Embryonic facial prominence (tissue), 1 donor: ENCODE measurements around the gene KCNQ1.

Experiments
- DNase-seq: peaks from one replicate; pipeline ENCODE4 v3.0.0-alpha.2; 2016; ENCODE audit errors: extremely low spot score

The KCNQ1 gene

GRCh38 chr11:2836315-2837095, 391.7 kb downstream of the KCNQ1 start:
- DNase-seq: no peak

GRCh38 chr11:2837096-2837601, 392.3 kb downstream of the KCNQ1 start:
- DNase-seq: no peak

GRCh38 chr11:2837651-2838050, 392.8 kb downstream of the KCNQ1 start:
- DNase-seq: no peak

- DNase-seq: no peak
These were observed 393.3 kb downstream of the KCNQ1 start for GRCh38 chr11:2838091-2838490.

GRCh38 chr11:2838676-2839294, 394.0 kb downstream of the KCNQ1 start:
- DNase-seq: no peak

- DNase-seq: no peak
These were observed 394.7 kb downstream of the KCNQ1 start for GRCh38 chr11:2839395-2839943.

- no peak for DNase-seq
These were observed 396.8 kb downstream of the KCNQ1 start for GRCh38 chr11:2841411-2842190.

GRCh38 chr11:2842876-2843275, 398.1 kb downstream of the KCNQ1 start:
- no peak for DNase-seq

- no peak for DNase-seq
These were observed 398.7 kb downstream of the KCNQ1 start for GRCh38 chr11:2843551-2843950.

- no peak for DNase-seq
These were observed 399.5 kb downstream of the KCNQ1 start for GRCh38 chr11:2844116-2844842.

GRCh38 chr11:2844996-2845395, 400.2 kb downstream of the KCNQ1 start:
- no peak for DNase-seq

- no peak for DNase-seq
These were observed 401.2 kb downstream of the KCNQ1 start for GRCh38 chr11:2846056-2846455.

GRCh38 chr11:2846470-2846869, 401.7 kb downstream of the KCNQ1 start:
- DNase-seq: no peak

GRCh38 chr11:2847561-2847960, 402.8 kb downstream of the KCNQ1 start:
- no peak for DNase-seq

GRCh38 chr11:2848497-2848896, 403.7 kb downstream of the KCNQ1 start:
- DNase-seq: no peak

GRCh38 chr11:2849994-2850770, 405.4 kb downstream of the KCNQ1 start:
- no peak for DNase-seq

- no peak for DNase-seq
These were observed 408.6 kb downstream of the KCNQ1 start for GRCh38 chr11:2853401-2853800.

GRCh38 chr11:2853997-2854560, 409.3 kb downstream of the KCNQ1 start:
- no peak for DNase-seq

GRCh38 chr11:2855162-2855561, 410.4 kb downstream of the KCNQ1 start:
- DNase-seq: no peak

GRCh38 chr11:2857276-2857675, 412.5 kb downstream of the KCNQ1 start:
- DNase-seq: no peak
